HepG2 (cell line): ENCODE data around the gene KCTD21. TPM values are rescaled to one million over a fixed set of nuclear protein-coding genes. Genes with fewer than 3 reads are reported as not detected.

ENCODE experiments used
- ATRX ChIP-seq: sonication (generic); formaldehyde crosslinking; IDR thresholded peaks from 2 replicates; pipeline ENCODE4 v1.4.0; 2020; ENCODE audit warnings: missing genetic modification reagents, borderline replicate concordance
- CEBPB ChIP-seq: IDR thresholded peaks from 2 replicates; pipeline ENCODE4 v1.6.1; 2011; ENCODE audit warnings: low read depth, low read length, improper control_type of control experiment, borderline replicate concordance
- CENPX ChIP-seq: sonication (generic); formaldehyde crosslinking; IDR thresholded peaks from 2 replicates; pipeline ENCODE4 v1.9.0; 2021; ENCODE audit warnings: mild to moderate bottlenecking, missing genetic modification reagents, moderate library complexity
- CREM ChIP-seq, 2 experiments: sonication (generic) in 1 of 2; formaldehyde crosslinking in 1 of 2; IDR thresholded peaks; 2 replicates each; pipeline versions ENCODE4 v1.4.0 to v1.6.1; 2016 to 2020; ENCODE audit warnings: antibody characterized with exemption in 1 of 2, mild to moderate bottlenecking in 1 of 2, missing genetic modification reagents in 1 of 2
- CSRNP2 ChIP-seq: sonication (generic); formaldehyde crosslinking; conservative IDR thresholded peaks from 2 replicates; pipeline ENCODE4 v1.8.0; 2022; ENCODE audit warnings: low read depth, missing genetic modification reagents
- DPF2 ChIP-seq: sonication (generic); formaldehyde crosslinking; IDR thresholded peaks from 2 replicates; pipeline ENCODE4 v1.4.0; 2020; ENCODE audit warnings: mild to moderate bottlenecking, low read depth, missing genetic modification reagents, borderline replicate concordance
- ETV5 ChIP-seq: IDR thresholded peaks from 2 replicates; pipeline ENCODE4 v1.6.1; 2018; ENCODE audit warnings: missing biosample characterization, missing genetic modification reagents, inconsistent platforms, borderline replicate concordance
- FLYWCH1 ChIP-seq: sonication (generic); formaldehyde crosslinking; IDR thresholded peaks from 2 replicates; pipeline ENCODE4 v1.8.1; 2023; ENCODE audit warnings: mild to moderate bottlenecking, missing genetic modification reagents
- FOSL2 ChIP-seq: sonication (generic); formaldehyde crosslinking; IDR thresholded peaks from 2 replicates; pipeline ENCODE4 v1.4.0; 2020; ENCODE audit warnings: missing genetic modification reagents
- GATAD1 ChIP-seq: IDR thresholded peaks from 2 replicates; pipeline ENCODE4 v1.6.1; 2016; ENCODE audit warnings: missing genetic modification reagents, missing compliant biosample characterization
- GPN1 ChIP-seq: sonication (generic); formaldehyde crosslinking; IDR thresholded peaks from 2 replicates; pipeline ENCODE4 v1.5.1; 2020; ENCODE audit warnings: missing genetic modification reagents, borderline replicate concordance
- KLF11 ChIP-seq: IDR thresholded peaks from 2 replicates; pipeline ENCODE4 v1.6.1; 2016; ENCODE audit warnings: missing compliant biosample characterization
- NCOR1 ChIP-seq: fragments of 200-600 bp; sonication (generic); IDR thresholded peaks from 2 replicates; pipeline ENCODE4 v1.7.0; 2017; ENCODE audit warnings: antibody characterized with exemption, low read length, borderline replicate concordance
- NFE2 ChIP-seq: sonication (generic); formaldehyde crosslinking; IDR thresholded peaks from 2 replicates; pipeline ENCODE4 v1.4.0; 2020; ENCODE audit warnings: missing genetic modification reagents
- NONO ChIP-seq, 2 experiments: fragments of 450-650 bp in 1 of 2; sonication (generic) in 1 of 2; formaldehyde crosslinking in 1 of 2; IDR thresholded peaks in 1 of 2; conservative IDR thresholded peaks in 1 of 2; 2 replicates each; pipeline versions ENCODE4 v1.6.1 to v1.8.0; 2017 to 2022; ENCODE audit warnings: mild to moderate bottlenecking in 1 of 2, missing genetic modification reagents in 1 of 2, moderate library complexity in 1 of 2
- SALL1 ChIP-seq: sonication (generic); formaldehyde crosslinking; IDR thresholded peaks from 2 replicates; pipeline ENCODE4 v1.8.0; 2022; ENCODE audit warnings: mild to moderate bottlenecking, missing genetic modification reagents
- TMF1 ChIP-seq: sonication (generic); formaldehyde crosslinking; IDR thresholded peaks from 2 replicates; pipeline ENCODE4 v1.8.1; 2022; ENCODE audit warnings: low read depth, missing genetic modification reagents
- ZNF275 ChIP-seq: sonication (generic); formaldehyde crosslinking; IDR thresholded peaks from 2 replicates; pipeline ENCODE4 v1.8.0; 2022; ENCODE audit warnings: missing genetic modification reagents, mild to moderate bottlenecking, inconsistent platforms, borderline replicate concordance
- ZNF629 ChIP-seq: sonication (generic); formaldehyde crosslinking; conservative IDR thresholded peaks from 2 replicates; pipeline ENCODE4 v1.5.0; 2020; ENCODE audit warnings: missing genetic modification reagents
- ZNF816 ChIP-seq: sonication (generic); formaldehyde crosslinking; IDR thresholded peaks from 2 replicates; pipeline ENCODE4 v1.8.0; 2022; ENCODE audit warnings: missing genetic modification reagents, mild to moderate bottlenecking, borderline replicate concordance
- ZNF883 ChIP-seq: sonication (generic); formaldehyde crosslinking; IDR thresholded peaks from 2 replicates; pipeline ENCODE4 v1.5.1; 2020; ENCODE audit warnings: mild to moderate bottlenecking, missing genetic modification reagents; ENCODE audit errors: not compliant biosample characterization
- ZXDC ChIP-seq: sonication (generic); formaldehyde crosslinking; IDR thresholded peaks from 2 replicates; pipeline ENCODE4 v1.5.0; 2020; ENCODE audit warnings: mild to moderate bottlenecking, missing genetic modification reagents
- polyA plus RNA-seq, 8 experiments: library from polyadenylated mRNA; depleted of rRNA in 3 of 8; stranded (reverse) in 7 of 8; unstranded in 1 of 8; fragments of >200 nt; fragmentation: Illumina TruSeq in 4 of 8; extraction: Trizol in 4 of 8; gene quantifications; 2 replicates each; pipeline versions ENCODE4 v1.2.1 to v1.2.3, GENCODE V29; 2011 to 2016; ENCODE audit warnings: low read depth in 4 of 8, missing spikeins in 1 of 8, mixed read lengths in 1 of 8; ENCODE audit not compliant: insufficient read depth in 1 of 8
- total RNA-seq, 5 experiments: library from RNA; depleted of rRNA; stranded (reverse); fragments of >200 nt; fragmentation: Illumina TruSeq; extraction: Trizol; gene quantifications; 2 replicates each; pipeline ENCODE4 v1.2.3, GENCODE V29; 2016; ENCODE audit warnings: low read depth in 1 of 5

KCTD21 gene
- total and polyA plus RNA-seq, 2 of the 13 experiments (the other 11 are each of a cell fraction or from before 2014, with no cell fraction given), result 3.1 to 13.5 TPM

DNA sequence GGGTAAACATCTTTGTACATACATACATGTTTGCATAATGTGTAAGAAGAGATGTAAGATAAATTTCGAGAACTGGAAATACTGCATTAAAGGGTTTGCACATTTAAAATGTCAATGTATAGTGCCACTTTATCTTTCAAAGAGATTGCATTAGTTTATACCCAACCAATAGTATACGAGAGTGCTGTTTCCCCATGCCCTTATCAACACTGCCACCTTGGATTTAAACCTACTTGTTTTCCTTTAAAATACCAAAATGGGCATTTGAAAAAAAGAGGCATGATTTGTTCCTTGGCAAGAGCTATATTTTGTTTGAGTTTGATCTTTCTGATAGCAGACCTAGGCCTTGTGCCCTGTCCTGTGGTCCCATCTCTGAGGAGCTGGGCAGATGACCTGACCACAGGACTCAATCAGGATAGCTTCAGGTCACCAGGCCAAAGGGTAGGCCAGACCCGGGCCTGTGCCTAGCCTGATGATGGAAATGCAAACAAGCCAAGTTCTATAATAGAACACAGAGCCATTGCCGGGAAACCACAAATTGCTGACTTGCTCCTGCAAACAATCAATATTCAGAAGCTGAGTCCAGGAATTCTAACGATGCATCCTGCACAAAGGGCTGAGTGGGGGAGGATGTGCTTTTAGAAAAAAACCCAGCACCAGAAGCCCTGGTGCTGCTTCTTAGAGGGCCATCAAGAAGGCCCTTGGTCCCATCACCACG, 32.1 kb downstream of the KCTD21 start (continued):
- TF ChIP-seq ZXDC (CRISPR knock-in tag) (no peak), ZNF883 (CRISPR knock-in tag) (no peak), GPN1 (CRISPR knock-in tag) (no peak), CREM (IDR thresholded peaks at IDR 0.05) (peak; percentile 87), CREM (CRISPR knock-in tag; IDR thresholded peaks at IDR 0.05) (no peak), KLF11 (CRISPR knock-in tag) (no peak), DPF2 (CRISPR knock-in tag) (peak; percentile 81), ATRX (CRISPR knock-in tag) (no peak), FOSL2 (peak; percentile 85), NCOR1 (peak; percentile 91; the same call in 1 of the 2 replicates), ZNF629 (no peak), CENPX (CRISPR knock-in tag) (no peak), CSRNP2 (no peak), TMF1 (CRISPR knock-in tag) (no peak), ETV5 (CRISPR knock-in tag) (peak; percentile 83), NFE2 (CRISPR knock-in tag) (no peak), ZNF816 (CRISPR knock-in tag) (no peak), FLYWCH1 (CRISPR knock-in tag) (no peak), CEBPB (no peak), NONO (IDR thresholded peaks at IDR 0.05) (no peak), NONO (CRISPR knock-in tag; conservative IDR thresholded peaks at IDR 0.05) (peak; percentile 68; the same call in 1 of the 2 replicates), GATAD1 (CRISPR knock-in tag) (0 out of 2 replicates have a peak, but pooled peaks have one; percentile 25), ZNF275 (CRISPR knock-in tag) (peak; percentile 81; the same call in 1 of the 2 replicates), SALL1 (CRISPR knock-in tag) (peak; percentile 98)
